HepG2 (cell line): Measurements from ENCODE around the gene E2F3. TPM values are rescaled to one million over a fixed set of nuclear protein-coding genes. Genes with fewer than 3 reads are reported as not detected.
A peak's percentile ranks its signal among the peaks of the same experiment; 100 is the strongest.

Experiments
- ARID4A ChIP-seq: sonication (generic); formaldehyde crosslinking; IDR thresholded peaks from 2 replicates; pipeline ENCODE4 v1.5.0; 2020; ENCODE audit warnings: mild to moderate bottlenecking, missing genetic modification reagents, borderline replicate concordance
- ATRX ChIP-seq: sonication (generic); formaldehyde crosslinking; IDR thresholded peaks from 2 replicates; pipeline ENCODE4 v1.4.0; 2020; ENCODE audit warnings: missing genetic modification reagents, borderline replicate concordance
- CEBPG ChIP-seq: IDR thresholded peaks from 2 replicates; pipeline ENCODE4 v1.6.1; 2016
- FOXP4 ChIP-seq: sonication (generic); formaldehyde crosslinking; IDR thresholded peaks from 2 replicates; pipeline ENCODE4 v1.4.0; 2020; ENCODE audit warnings: missing genetic modification reagents
- HNRNPLL ChIP-seq: fragments of 200-400 bp; formaldehyde crosslinking; IDR thresholded peaks from 2 replicates; pipeline ENCODE4 v1.6.1; 2017; ENCODE audit warnings: mild to moderate bottlenecking, low read depth, low read length; ENCODE audit not compliant: poor library complexity, severe bottlenecking
- HOXA9 ChIP-seq: sonication (generic); formaldehyde crosslinking; IDR thresholded peaks from 2 replicates; pipeline ENCODE4 v1.8.1; 2022; ENCODE audit warnings: missing genetic modification reagents, mild to moderate bottlenecking, moderate library complexity, borderline replicate concordance
- KLF6 ChIP-seq: IDR thresholded peaks from 2 replicates; pipeline ENCODE4 v1.8.0; 2016; ENCODE audit warnings: missing biosample characterization, missing genetic modification reagents
- MAFG ChIP-seq: sonication (generic); formaldehyde crosslinking; IDR thresholded peaks from 2 replicates; pipeline ENCODE4 v1.5.1; 2020; ENCODE audit warnings: mild to moderate bottlenecking, missing genetic modification reagents
- MATR3 ChIP-seq: sonication (generic); formaldehyde crosslinking; IDR thresholded peaks from 2 replicates; pipeline ENCODE4 v1.4.0; 2020; ENCODE audit warnings: missing genetic modification reagents
- MED13 ChIP-seq: sonication (generic); formaldehyde crosslinking; IDR thresholded peaks from 2 replicates; pipeline ENCODE4 v1.5.0; 2020; ENCODE audit warnings: missing genetic modification reagents
- PLRG1 ChIP-seq: fragments of 450-650 bp; conservative IDR thresholded peaks from 2 replicates; pipeline ENCODE4 v1.6.1; 2016
- RFX5 ChIP-seq: IDR thresholded peaks from 2 replicates; pipeline ENCODE4 v1.6.1; 2011; ENCODE audit warnings: low read depth, low read length, improper control_type of control experiment
- SP4 ChIP-seq: sonication (generic); formaldehyde crosslinking; IDR thresholded peaks from 2 replicates; pipeline ENCODE4 v1.8.1; 2023; ENCODE audit warnings: mild to moderate bottlenecking, missing genetic modification reagents
- TRIM22 ChIP-seq: fragments of 450-650 bp; IDR thresholded peaks from 2 replicates; pipeline ENCODE4 v1.6.1; 2017
- ZNF441 ChIP-seq: sonication (generic); formaldehyde crosslinking; IDR thresholded peaks from 2 replicates; pipeline ENCODE4 v1.7.0; 2021; ENCODE audit warnings: missing genetic modification reagents, borderline replicate concordance
- ZNF577 ChIP-seq: sonication (generic); formaldehyde crosslinking; IDR thresholded peaks from 2 replicates; pipeline ENCODE4 v1.4.0; 2020; ENCODE audit warnings: mild to moderate bottlenecking, low read depth, missing genetic modification reagents, borderline replicate concordance
- ZNF580 ChIP-seq: IDR thresholded peaks from 2 replicates; pipeline ENCODE4 v1.6.1; 2016; ENCODE audit warnings: low read depth, borderline replicate concordance
- ZNF687 ChIP-seq: sonication (generic); formaldehyde crosslinking; IDR thresholded peaks from 2 replicates; pipeline ENCODE4 v1.5.1; 2020; ENCODE audit warnings: mild to moderate bottlenecking, missing genetic modification reagents, moderate library complexity
- polyA plus RNA-seq, 8 experiments: library from polyadenylated mRNA; depleted of rRNA in 3 of 8; stranded (reverse) in 7 of 8; unstranded in 1 of 8; fragments of >200 nt; fragmentation: Illumina TruSeq in 4 of 8; extraction: Trizol in 4 of 8; gene quantifications; 2 replicates each; pipeline versions ENCODE4 v1.2.1 to v1.2.3, GENCODE V29; 2011 to 2016; ENCODE audit warnings: low read depth in 4 of 8, missing spikeins in 1 of 8, mixed read lengths in 1 of 8; ENCODE audit not compliant: insufficient read depth in 1 of 8
- total RNA-seq, 5 experiments: library from RNA; depleted of rRNA; stranded (reverse); fragments of >200 nt; fragmentation: Illumina TruSeq; extraction: Trizol; gene quantifications; 2 replicates each; pipeline ENCODE4 v1.2.3, GENCODE V29; 2016; ENCODE audit warnings: low read depth in 1 of 5

The E2F3 gene
- total and polyA plus RNA-seq, 2 of the 13 experiments (the other 11 are each of a cell fraction or from before 2014, with no cell fraction given) = 8.5 to 12.7 TPM

GRCh38 chr6:20402342-20403069 is 827 bp downstream of the E2F3 start (continued):
- no peak for TF ChIP-seq TRIM22
- TF ChIP-seq HOXA9 (CRISPR knock-in tag) = no peak
- 0 out of 2 replicates have a peak, but pooled peaks have one; percentile 45 for TF ChIP-seq MAFG (CRISPR knock-in tag)
- no peak for TF ChIP-seq MATR3 (CRISPR knock-in tag)
- TF ChIP-seq ATRX (CRISPR knock-in tag) = no peak
- TF ChIP-seq HNRNPLL = no peak
- no peak for TF ChIP-seq ZNF441 (CRISPR knock-in tag)
- no peak for TF ChIP-seq CEBPG (CRISPR knock-in tag)
- no peak for TF ChIP-seq ARID4A (CRISPR knock-in tag)
- no peak for TF ChIP-seq PLRG1
- no peak for TF ChIP-seq ZNF577 (CRISPR knock-in tag)
- no peak for TF ChIP-seq RFX5
- TF ChIP-seq ZNF687 (CRISPR knock-in tag) = 0 out of 2 replicates have a peak, but pooled peaks have one; percentile 7
- TF ChIP-seq MED13 (CRISPR knock-in tag) = no peak
- no peak for TF ChIP-seq ZNF580 (CRISPR knock-in tag)
- TF ChIP-seq SP4 (CRISPR knock-in tag) = peak; percentile 48
- no peak for TF ChIP-seq FOXP4 (CRISPR knock-in tag)
- no peak for TF ChIP-seq KLF6 (CRISPR knock-in tag)
